ENCODE results near the gene OR12D3.
"Not testable (repeated sequence)": the region's sequence is repeated elsewhere in the genome, so short reads cannot be mapped to it uniquely, and the experiment has no call there.

The OR12D3 gene

GRCh38 chr6:29368765-29369164 is 6.3 kb downstream of the OR12D3 start, which contains the start of gene OR5V1:
Gene OR5V1, minus strand, starts transcription at chr6:29368865. Its CDS starts 12,670 bp downstream, at chr6:29356195.
- H3K4me1 ChIP-seq: no peaks in the 10 kb centered on the region
- no peaks in the 10 kb centered on the region for H4K20me1 ChIP-seq
- H3K36me3 ChIP-seq: no peaks in the 10 kb centered on the region
- H3K9me3 ChIP-seq (replicated peaks in 1 of 11): no peaks in the 10 kb centered on the region
- no peak within 1 kb of the TSS for H3K9ac ChIP-seq
- no peak within 1 kb of the TSS for H3K4me2 ChIP-seq
- H3K27me3 ChIP-seq: no peaks in the 10 kb centered on the region
- TF ChIP-seq Cebpa-rat (IDR thresholded peaks at IDR 0.05): no peak
- H3K27ac ChIP-seq: no peak within 1 kb of the TSS
- no peak within 1 kb of the TSS for H3K4me3 ChIP-seq

GRCh38 chr6:29355603-29356002 is 19.5 kb downstream of the OR12D3 start:
- H3K36me3 ChIP-seq: no peaks in the 10 kb centered on the region

GRCh38 chr6:29354980-29355379 is 20.1 kb downstream of the OR12D3 start:
- Histone ChIP-seq H4K20me1 (no peaks in the 10 kb centered on the region), H3K4me3 (no peak overlapping the region), H3K4me2 (no peak overlapping the region), H3K9me3 (replicated peaks in 1 of 11) (peaks cover 0 to 7% (median 4%) of the 10 kb centered on the region in 11 experiments; a peak in 6 of 22 replicates), H3K4me1 (no peaks in the 10 kb centered on the region), H3K27me3 (no peaks in the 10 kb centered on the region), H3K36me3 (no peaks in the 10 kb centered on the region), H3K27ac (no peak overlapping the region), H3K9ac (no peak overlapping the region)
- TF ChIP-seq Cebpa-rat (IDR thresholded peaks at IDR 0.05): no peak

More at GRCh38 chr6:29355603-29356002, 19.5 kb downstream of the OR12D3 start:
- Histone ChIP-seq H3K27me3 (no peaks in the 10 kb centered on the region), H3K9me3 (replicated peaks in 1 of 11) (peaks cover 0 to 7% (median under 1%) of the 10 kb centered on the region in 11 experiments; a peak in 3 of 22 replicates), H3K4me1 (no peaks in the 10 kb centered on the region), H3K9ac (no peak overlapping the region), H3K4me3 (no peak overlapping the region), H3K27ac (no peak overlapping the region), H4K20me1 (no peaks in the 10 kb centered on the region), H3K4me2 (no peak overlapping the region)
- no peak for TF ChIP-seq Cebpa-rat (IDR thresholded peaks at IDR 0.05)

- H3K9me3 ChIP-seq (replicated peaks in 1 of 11); H3K4me2 ChIP-seq; H3K4me1 ChIP-seq; H3K4me3 ChIP-seq; H3K27me3 ChIP-seq; H3K9ac ChIP-seq; H3K36me3 ChIP-seq; H4K20me1 ChIP-seq; H3K27ac ChIP-seq: not testable (repeated sequence)
Observed at GRCh38 chr6:29349348-29349747, 25.7 kb downstream of the OR12D3 start.

- Histone ChIP-seq H3K27ac (no peak overlapping the region), H3K4me3 (no peak overlapping the region), H3K36me3 (no peaks in the 10 kb centered on the region), H3K4me2 (no peak overlapping the region), H3K9me3 (replicated peaks in 1 of 11) (peaks cover 0 to 4% (median 0%) of the 10 kb centered on the region in 11 experiments; a peak in 5 of 22 replicates), H3K27me3 (no peaks in the 10 kb centered on the region), H3K4me1 (no peaks in the 10 kb centered on the region), H3K9ac (no peak overlapping the region), H4K20me1 (no peaks in the 10 kb centered on the region)
- TF ChIP-seq Cebpa-rat (IDR thresholded peaks at IDR 0.05): no peak
Observed at GRCh38 chr6:29345380-29345779, 29.7 kb downstream of the OR12D3 start.

- Histone ChIP-seq H3K4me1 (no peaks in the 10 kb centered on the region), H3K27ac (no peak overlapping the region), H3K4me3 (no peak overlapping the region), H3K9me3 (replicated peaks in 1 of 11) (no peaks in the 10 kb centered on the region), H3K36me3 (no peaks in the 10 kb centered on the region), H3K4me2 (no peak overlapping the region), H4K20me1 (no peaks in the 10 kb centered on the region), H3K27me3 (no peaks in the 10 kb centered on the region), H3K9ac (no peak overlapping the region)
- TF ChIP-seq Cebpa-rat (IDR thresholded peaks at IDR 0.05): no peak
Observed at GRCh38 chr6:29336269-29336668, 38.8 kb downstream of the OR12D3 start.

GRCh38 chr6:29332676-29333075 is 42.4 kb downstream of the OR12D3 start:
- Histone ChIP-seq H3K27me3 (no peaks in the 10 kb centered on the region), H3K4me2 (no peak overlapping the region), H3K9ac (no peak overlapping the region), H4K20me1 (no peaks in the 10 kb centered on the region), H3K36me3 (no peaks in the 10 kb centered on the region), H3K4me1 (no peaks in the 10 kb centered on the region), H3K27ac (no peak overlapping the region), H3K4me3 (no peak overlapping the region), H3K9me3 (replicated peaks in 1 of 11) (no peaks in the 10 kb centered on the region)
- TF ChIP-seq Cebpa-rat (IDR thresholded peaks at IDR 0.05): no peak

- no peak overlapping the region for H3K4me2 ChIP-seq
- no peaks in the 10 kb centered on the region for H4K20me1 ChIP-seq
- H3K27me3 ChIP-seq: no peaks in the 10 kb centered on the region
- peaks cover 0 to 7% (median 0%) of the 10 kb centered on the region in 11 experiments; a peak in 1 of 22 replicates for H3K9me3 ChIP-seq (replicated peaks in 1 of 11)
- H3K9ac ChIP-seq: no peak overlapping the region
- no peak overlapping the region for H3K27ac ChIP-seq
- no peaks in the 10 kb centered on the region for H3K36me3 ChIP-seq
- no peak overlapping the region for H3K4me3 ChIP-seq
- no peak for TF ChIP-seq Cebpa-rat (IDR thresholded peaks at IDR 0.05)
- H3K4me1 ChIP-seq: peaks cover 0 to 4% (median 0%) of the 10 kb centered on the region in 10 experiments; a peak in 2 of 20 replicates
Observed at GRCh38 chr6:29325777-29326176, 49.3 kb downstream of the OR12D3 start.

Data from BLaER1 treated with 17β-estradiol and CSF1 and Interleukin-3, amounts not matched to agents 10 nM and 100 nM (cell line).